Upper lobe of left lung (tissue), 4 donors: Measurements from ENCODE around the gene TRPC3.

ENCODE experiments used
- POLR2A ChIP-seq, 4 donors: fragments of 450-650 bp; IDR thresholded peaks; one replicate each; pipeline ENCODE4 v1.5.1; 2016 to 2017; ENCODE audit warnings: antibody characterized with exemption in 4 of 4, mild to moderate bottlenecking in 2 of 4
- TF ChIP-seq, protein P1 (sequence below), 6 experiments: fragments of 450-650 bp in 4 of 6; fragments of 200-600 bp in 2 of 6; sonication (generic) in 2 of 6; IDR thresholded peaks; one replicate each; pipeline ENCODE4 v1.5.1; 2016 to 2019; ENCODE audit warnings: antibody characterized with exemption in 6 of 6

GRCh38 chr4:121958777-121959176 lies 6.9 kb upstream of the TRPC3 start:
- TF ChIP-seq POLR2A (IDR thresholded peaks at IDR 0.05), result no peak
- TF ChIP-seq, protein P1, sequence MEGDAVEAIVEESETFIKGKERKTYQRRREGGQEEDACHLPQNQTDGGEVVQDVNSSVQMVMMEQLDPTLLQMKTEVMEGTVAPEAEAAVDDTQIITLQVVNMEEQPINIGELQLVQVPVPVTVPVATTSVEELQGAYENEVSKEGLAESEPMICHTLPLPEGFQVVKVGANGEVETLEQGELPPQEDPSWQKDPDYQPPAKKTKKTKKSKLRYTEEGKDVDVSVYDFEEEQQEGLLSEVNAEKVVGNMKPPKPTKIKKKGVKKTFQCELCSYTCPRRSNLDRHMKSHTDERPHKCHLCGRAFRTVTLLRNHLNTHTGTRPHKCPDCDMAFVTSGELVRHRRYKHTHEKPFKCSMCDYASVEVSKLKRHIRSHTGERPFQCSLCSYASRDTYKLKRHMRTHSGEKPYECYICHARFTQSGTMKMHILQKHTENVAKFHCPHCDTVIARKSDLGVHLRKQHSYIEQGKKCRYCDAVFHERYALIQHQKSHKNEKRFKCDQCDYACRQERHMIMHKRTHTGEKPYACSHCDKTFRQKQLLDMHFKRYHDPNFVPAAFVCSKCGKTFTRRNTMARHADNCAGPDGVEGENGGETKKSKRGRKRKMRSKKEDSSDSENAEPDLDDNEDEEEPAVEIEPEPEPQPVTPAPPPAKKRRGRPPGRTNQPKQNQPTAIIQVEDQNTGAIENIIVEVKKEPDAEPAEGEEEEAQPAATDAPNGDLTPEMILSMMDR (IDR thresholded peaks at IDR 0.05), result no peak
